Duodenal mucosa (tissue), 2 donors: ENCODE measurements around the gene ARL8A.
A peak's percentile ranks its signal among the peaks of the same experiment; 100 is the strongest.

Experiments
- H3K27ac ChIP-seq: one replicate; pipeline ENCODE4 v1.7.0; 2013; ENCODE audit warnings: low read depth, low read length
- H3K27me3 ChIP-seq, 2 donors: one replicate each; pipeline ENCODE4 v1.7.0; 2013; ENCODE audit warnings: low read length in 2 of 2, control low read depth in 1 of 2; ENCODE audit not compliant: insufficient read depth in 2 of 2, control insufficient read depth in 1 of 2
- H3K36me3 ChIP-seq, 2 donors: one replicate each; pipeline ENCODE4 v1.7.0; 2013; ENCODE audit warnings: low read length in 2 of 2, control low read depth in 1 of 2; ENCODE audit not compliant: insufficient read depth in 2 of 2, control insufficient read depth in 1 of 2
- H3K4me1 ChIP-seq, 2 donors: one replicate each; pipeline ENCODE4 v1.7.0; 2013; ENCODE audit warnings: low read length in 2 of 2, control low read depth in 1 of 2; ENCODE audit not compliant: insufficient read depth in 2 of 2, control insufficient read depth in 1 of 2
- H3K4me3 ChIP-seq, 2 donors: one replicate each; pipeline ENCODE4 v1.7.0; 2013; ENCODE audit warnings: low read length in 2 of 2, low read depth in 1 of 2
- H3K9ac ChIP-seq, 2 donors: one replicate each; pipeline ENCODE4 v1.7.0; 2013; ENCODE audit warnings: low read length in 2 of 2, low read depth in 1 of 2
- H3K9me3 ChIP-seq, 2 donors: one replicate each; pipeline ENCODE4 v1.7.0; 2013; ENCODE audit warnings: low read length in 2 of 2, control low read depth in 1 of 2; ENCODE audit not compliant: control insufficient read depth in 1 of 2

Gene ARL8A

DNA sequence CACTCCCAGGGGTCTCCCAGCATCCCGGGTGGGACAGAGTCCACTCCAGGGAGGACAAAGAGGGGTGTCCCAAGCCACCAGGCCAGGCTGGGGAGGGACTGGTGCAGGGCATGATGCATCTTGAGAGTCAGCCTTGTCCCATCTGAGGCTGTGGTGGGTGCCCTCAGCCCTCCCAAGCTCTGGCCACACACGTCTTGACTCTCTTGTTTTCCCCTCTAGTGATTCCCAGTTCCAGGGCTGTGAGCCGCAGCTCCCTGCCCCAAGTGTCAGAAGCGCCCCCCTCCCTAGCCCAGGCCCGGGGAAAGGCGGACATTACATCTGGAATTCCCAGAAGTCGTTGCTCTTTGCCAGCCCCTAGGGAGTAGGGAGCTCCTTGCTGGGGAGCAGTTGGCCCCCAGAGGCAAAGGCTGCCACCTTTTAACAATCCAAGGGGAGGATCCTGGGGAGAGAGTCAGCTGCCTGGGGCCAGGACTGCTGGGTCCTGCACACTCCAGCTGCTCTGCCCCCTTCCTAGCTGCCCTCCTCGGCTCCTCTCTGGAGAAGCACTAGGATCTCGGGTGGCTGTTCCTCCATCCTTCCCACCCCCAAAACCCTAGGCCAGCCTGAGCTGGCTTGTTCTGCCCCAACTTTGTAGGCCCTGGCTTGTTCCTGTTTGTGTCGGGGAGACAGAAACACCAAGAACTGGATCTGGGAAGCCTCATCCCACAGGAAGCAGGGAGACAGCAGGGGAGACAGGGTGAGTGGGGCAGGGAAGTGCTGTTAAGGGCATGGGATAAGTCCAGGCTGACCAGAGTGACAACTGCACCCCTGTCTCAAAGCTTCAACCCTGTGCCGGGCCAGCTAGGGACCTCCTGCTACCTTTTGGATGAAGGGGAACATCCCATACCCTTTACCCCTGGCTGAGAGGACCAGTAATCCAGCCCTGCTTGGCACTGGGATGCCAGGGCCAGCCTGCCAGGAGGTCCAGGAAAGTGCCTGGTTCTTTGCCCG, 19.0 kb upstream of the ARL8A start:
- H3K27me3 ChIP-seq, result no peaks in the 10 kb centered on the region
- no peaks in the 10 kb centered on the region for H3K36me3 ChIP-seq
- H3K27ac ChIP-seq, result no peak overlapping the region
- H3K9ac ChIP-seq, result peak overlapping the region in 1 of 2 donors; percentile 51
- no peaks in the 10 kb centered on the region for H3K9me3 ChIP-seq
- peak overlapping the region in 1 of 2 donors; percentile 43 for H3K4me3 ChIP-seq
- peaks cover 19 to 32% of the 10 kb centered on the region in 2 donors for H3K4me1 ChIP-seq

DNA sequence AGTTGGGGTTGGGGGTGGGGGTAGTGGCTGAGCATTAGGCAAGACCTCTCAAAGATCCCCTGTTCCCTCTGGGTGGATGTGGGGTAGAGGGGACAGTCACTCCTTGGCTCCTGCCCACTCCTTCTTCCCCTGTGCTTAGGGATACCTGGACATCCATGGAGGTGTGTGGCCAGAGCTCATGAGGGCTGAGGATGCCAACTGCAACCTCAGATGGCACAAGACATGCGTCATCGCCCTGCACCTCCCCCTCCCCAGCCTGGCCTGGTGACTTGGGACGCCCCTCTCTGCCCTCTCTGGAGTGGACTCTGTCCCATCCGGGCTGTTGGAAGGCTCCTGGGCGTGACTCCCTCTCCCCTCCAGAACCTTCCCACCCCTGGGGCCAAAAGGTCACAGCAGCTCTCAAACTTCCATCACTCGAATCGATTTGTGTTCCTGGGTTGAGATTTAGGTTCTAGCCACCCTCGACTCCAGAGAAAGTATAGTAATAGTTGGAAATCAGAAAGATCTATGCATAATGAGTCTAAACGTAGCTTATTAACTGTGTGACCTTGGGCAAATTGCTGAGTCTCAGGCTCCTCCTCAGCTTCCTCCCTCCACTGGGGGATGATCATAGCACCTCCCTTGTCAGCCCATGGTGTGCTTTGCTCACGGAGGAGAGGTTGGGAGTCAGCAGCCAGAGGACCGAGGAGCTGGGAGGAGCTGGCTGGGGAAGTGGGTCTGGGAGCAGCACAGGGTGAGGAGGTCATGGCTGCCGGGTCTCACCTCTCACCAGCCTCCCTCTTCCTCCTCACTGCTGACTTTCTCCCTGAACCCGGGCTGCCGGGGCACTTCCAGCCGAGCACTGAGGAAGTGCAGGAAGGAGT, 18.1 kb upstream of the ARL8A start:
- Histone ChIP-seq H3K9me3 (no peaks in the 10 kb centered on the region), H3K27me3 (no peaks in the 10 kb centered on the region), H3K4me1 (peaks cover 13 to 33% of the 10 kb centered on the region in 2 donors), H3K36me3 (no peaks in the 10 kb centered on the region), H3K4me3 (peak overlapping the region in 1 of 2 donors; percentile 43), H3K9ac (peak overlapping the region in 1 of 2 donors; percentile 51), H3K27ac (no peak overlapping the region)

- Histone ChIP-seq H3K9ac (no peak overlapping the region), H3K4me3 (peak overlapping the region in 1 of 2 donors; percentile 43), H3K27ac (peak overlapping the region; percentile 62), H3K9me3 (no peaks in the 10 kb centered on the region), H3K36me3 (no peaks in the 10 kb centered on the region), H3K4me1 (peaks cover 12 to 35% of the 10 kb centered on the region in 2 donors), H3K27me3 (no peaks in the 10 kb centered on the region)
Measured at GRCh38 chr1:202162047-202162417, 17.5 kb upstream of the ARL8A start.

- H3K9me3 ChIP-seq, result no peaks in the 10 kb centered on the region
- H3K27me3 ChIP-seq, result no peaks in the 10 kb centered on the region
- peak overlapping the region; percentile 62 for H3K27ac ChIP-seq
- H3K9ac ChIP-seq, result peak overlapping the region; percentile 12 to 79
- no peaks in the 10 kb centered on the region for H3K36me3 ChIP-seq
- H3K4me3 ChIP-seq, result peak overlapping the region; percentile 56 to 63
- H3K4me1 ChIP-seq, result peaks cover 12 to 35% of the 10 kb centered on the region in 2 donors
Measured at GRCh38 chr1:202161151-202162046, 16.9 kb upstream of the ARL8A start.

- no peaks in the 10 kb centered on the region for H3K27me3 ChIP-seq
- H3K27ac ChIP-seq, result peak within 1 kb of the TSS; percentile 56
- no peaks in the 10 kb centered on the region for H3K36me3 ChIP-seq
- peak within 1 kb of the TSS; percentile 28 to 79 for H3K9ac ChIP-seq
- H3K4me1 ChIP-seq, result peaks cover 15 to 38% of the 10 kb centered on the region in 2 donors
- H3K9me3 ChIP-seq, result no peaks in the 10 kb centered on the region
- H3K4me3 ChIP-seq, result peak within 1 kb of the TSS; percentile 56 to 63
Measured at GRCh38 chr1:202160377-202160940, 15.9 kb upstream of the ARL8A start, which contains the start of gene PTPN7. TSS of gene PTPN7 (minus strand) at chr1:202160602. CDS start at chr1:202159402, 1,200 bp downstream.

DNA sequence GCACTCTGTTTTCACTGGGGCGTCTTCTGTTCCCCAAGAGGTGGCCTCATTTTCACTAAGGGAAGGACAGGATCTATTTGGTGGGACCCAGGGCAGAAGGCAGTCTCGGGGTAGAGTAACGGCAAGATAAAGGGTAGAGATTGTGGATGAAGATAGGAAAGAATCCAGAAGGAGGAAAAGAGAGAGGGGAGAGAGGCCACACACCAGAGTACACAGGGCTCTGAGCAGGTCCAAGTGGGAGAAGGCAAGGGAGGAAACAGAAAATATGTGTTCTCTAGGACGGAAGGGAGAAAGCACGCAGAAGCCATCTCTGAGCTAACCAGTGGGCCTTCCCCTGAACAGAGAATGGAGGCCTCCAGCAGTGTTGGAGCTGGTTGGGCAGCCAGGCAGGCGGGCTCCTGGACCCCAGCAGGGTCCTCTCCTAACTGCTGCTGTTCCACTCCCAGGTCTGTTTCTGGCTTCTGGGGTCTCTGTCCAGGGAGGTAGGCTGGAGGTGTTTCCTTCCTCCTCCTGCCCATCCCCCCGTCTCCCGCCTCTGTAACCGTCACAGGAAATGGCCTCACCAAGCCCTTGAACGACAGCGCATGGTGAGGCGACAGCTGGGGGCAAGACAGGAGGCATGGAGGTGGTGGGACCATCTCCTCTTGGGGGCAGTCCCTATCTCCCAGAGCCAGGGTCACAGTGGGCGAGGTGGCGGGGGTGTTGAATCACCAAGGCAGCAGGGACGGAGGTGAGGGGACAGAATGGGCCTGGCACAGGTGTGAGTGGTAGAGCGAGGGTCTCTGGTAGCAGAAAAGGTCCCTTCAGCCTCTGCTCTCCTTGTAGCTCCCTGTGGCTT, 15.2 kb upstream of the ARL8A start:
- peak overlapping the region; percentile 56 for H3K27ac ChIP-seq
- no peaks in the 10 kb centered on the region for H3K9me3 ChIP-seq
- H3K4me1 ChIP-seq, result peaks cover 22 to 44% of the 10 kb centered on the region in 2 donors
- peak overlapping the region; percentile 28 to 79 for H3K9ac ChIP-seq
- no peaks in the 10 kb centered on the region for H3K27me3 ChIP-seq
- H3K36me3 ChIP-seq, result no peaks in the 10 kb centered on the region
- H3K4me3 ChIP-seq, result peak overlapping the region; percentile 56 to 63

DNA sequence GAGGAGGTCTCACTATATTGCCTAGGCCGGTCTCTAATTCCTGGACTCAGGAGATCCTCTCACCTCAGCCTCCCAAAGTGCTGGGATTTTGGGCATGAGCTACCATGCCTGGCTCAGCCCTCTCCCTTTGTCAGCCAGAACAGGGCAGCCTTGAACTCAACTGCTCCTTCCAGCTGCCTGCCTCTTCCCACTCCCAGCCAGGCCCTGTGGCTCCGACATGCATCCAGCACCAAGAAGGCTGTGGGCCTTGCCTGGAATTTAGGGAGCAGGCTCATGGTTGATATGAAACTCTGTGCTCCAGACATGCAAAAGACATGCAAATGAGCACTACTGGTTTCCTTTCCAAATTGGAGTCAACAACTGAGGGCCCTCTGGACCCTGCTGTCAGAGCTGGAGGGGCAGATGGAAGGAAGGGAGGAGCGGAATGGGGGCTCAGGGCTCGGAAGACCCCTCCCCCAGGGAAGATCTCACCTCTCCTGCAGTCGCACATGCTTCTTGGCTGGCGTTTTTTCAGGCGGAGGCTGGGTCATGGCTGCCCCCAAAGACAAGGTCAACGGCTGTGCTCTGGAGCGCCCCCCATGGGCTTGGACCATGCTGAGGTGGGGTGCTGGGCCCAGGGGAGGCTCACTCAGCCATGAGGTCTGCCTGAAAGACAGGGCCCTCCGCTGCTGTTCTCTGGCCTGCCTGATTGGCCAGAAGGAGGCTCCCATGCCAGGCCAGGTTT, 14.4 kb upstream of the ARL8A start:
- Histone ChIP-seq H3K4me3 (peak overlapping the region; percentile 56 to 63), H3K9ac (peak overlapping the region; percentile 28 to 79), H3K4me1 (peaks cover 22 to 38% of the 10 kb centered on the region in 2 donors), H3K27me3 (no peaks in the 10 kb centered on the region), H3K9me3 (no peaks in the 10 kb centered on the region), H3K36me3 (peaks cover 0 to 4% of the 10 kb centered on the region in 2 donors), H3K27ac (peak overlapping the region; percentile 1)

DNA sequence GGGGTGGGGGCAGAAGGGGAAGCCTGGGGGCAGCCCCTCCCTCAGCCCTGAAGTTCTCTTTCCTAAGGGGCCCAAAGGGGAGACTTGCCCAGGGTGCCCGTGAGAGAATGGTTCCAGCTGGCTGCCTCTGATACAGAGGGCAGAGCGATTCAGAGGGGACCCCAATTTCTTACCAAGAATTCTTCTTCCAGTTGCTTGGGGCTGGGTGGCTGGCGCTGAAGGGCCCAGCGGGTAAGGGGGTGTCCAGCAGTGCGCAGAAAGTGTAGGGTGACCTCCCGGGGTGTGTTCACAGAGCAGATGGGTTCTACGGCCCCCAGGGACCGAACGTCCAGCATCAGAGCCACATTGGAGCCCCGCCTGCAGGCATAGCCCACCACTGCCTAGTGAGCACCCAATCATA, 13.4 kb upstream of the ARL8A start:
- Histone ChIP-seq H3K36me3 (peaks cover 0 to 7% of the 10 kb centered on the region in 2 donors), H3K9me3 (no peaks in the 10 kb centered on the region), H3K27me3 (no peaks in the 10 kb centered on the region), H3K9ac (no peak overlapping the region), H3K4me3 (no peak overlapping the region), H3K27ac (no peak overlapping the region), H3K4me1 (peaks cover 18 to 28% of the 10 kb centered on the region in 2 donors)
